ENCODE results near the gene IGDCC3.

DNA sequence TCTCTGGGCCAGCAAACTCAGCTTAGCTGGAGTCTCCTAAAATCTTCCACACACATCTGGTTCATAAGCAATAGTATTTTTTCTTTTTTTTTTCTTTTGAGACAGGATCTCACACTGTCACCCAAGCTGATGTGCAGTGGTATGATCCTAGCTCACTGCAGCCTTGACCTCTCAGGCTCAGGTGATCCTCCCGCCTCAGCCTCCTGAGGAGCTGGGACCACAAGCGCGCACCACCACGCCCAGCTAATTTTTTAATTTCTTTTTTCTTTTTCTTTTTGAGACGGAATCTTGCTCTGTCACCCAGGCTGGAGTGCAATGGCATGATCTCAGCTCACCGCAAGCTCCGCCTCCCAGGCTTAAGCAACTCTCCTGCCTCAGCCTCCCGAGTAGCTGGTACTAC lies 39.0 kb downstream of the IGDCC3 start:
- TF ChIP-seq CTBP2 (IDR thresholded peaks at IDR 0.05; ENCODE audit: borderline replicate concordance, insufficient read depth, insufficient read length, low read length) (no peak), NRF1 (IDR thresholded peaks at IDR 0.05; ENCODE audit: low read depth, low read length) (no peak), CTCF (IDR thresholded peaks at IDR 0.05; ENCODE audit: control extremely low read depth in 1 of 3, insufficient read depth in 1 of 3, low read depth in 1 of 3, low read length in 3 of 3) (no peak), SIN3A (conservative IDR thresholded peaks at IDR 0.05 in 1 of 2, IDR thresholded peaks at IDR 0.05 in 1 of 2; ENCODE audit: low read depth in 1 of 2, low read length in 2 of 2) (no peak), POLR2AphosphoS5 (IDR thresholded peaks at IDR 0.05; ENCODE audit: low read depth, low read length) (no peak), POLR2A (IDR thresholded peaks at IDR 0.05; ENCODE audit: control extremely low read depth in 1 of 2, low read depth in 2 of 2, low read length in 2 of 2) (no peak), EP300 (IDR thresholded peaks at IDR 0.05; ENCODE audit: borderline replicate concordance in 1 of 2, low read depth in 2 of 2, low read length in 2 of 2) (no peak), HDAC2 (IDR thresholded peaks at IDR 0.05; ENCODE audit: borderline replicate concordance in 1 of 2, low read depth in 2 of 2, low read length in 2 of 2) (no peak), GABPA (IDR thresholded peaks at IDR 0.05; ENCODE audit: borderline replicate concordance, insufficient read depth, low read length) (no peak), JUN (IDR thresholded peaks at IDR 0.05; ENCODE audit: low read depth, low read length) (no peak), TEAD4 (IDR thresholded peaks at IDR 0.05; ENCODE audit: low read depth, low read length) (no peak), ZNF274 (IDR thresholded peaks at IDR 0.05; ENCODE audit: borderline replicate concordance, extremely low read depth, low read length) (no peak), BRCA1 (IDR thresholded peaks at IDR 0.05; ENCODE audit: low read depth, low read length) (no peak)

Measured in H1 (cell line).